ENCODE measurements around the gene LDLRAD4. TPM values are rescaled to one million over a fixed set of nuclear protein-coding genes. Genes with fewer than 3 reads are reported as not detected.
"Not testable (repeated sequence)": the region's sequence is repeated elsewhere in the genome, so short reads cannot be mapped to it uniquely, and the experiment has no call there.

The LDLRAD4 gene
- total and polyA plus RNA-seq, 2 experiments from 2014 or later, result 0.73 to 1.9 TPM

GRCh38 chr18:13677350-13677749 is 458.8 kb downstream of the LDLRAD4 start:
- DNase-seq (ENCODE audit: low spot score); H3K27me3 ChIP-seq (ENCODE audit: insufficient read depth); H3K4me1 ChIP-seq (ENCODE audit: insufficient read depth); H3K4me2 ChIP-seq; ATAC-seq; H2AFZ ChIP-seq; H3K4me3 Mint-ChIP-seq; H3K27ac ChIP-seq (ENCODE audit: low read depth); H4K20me1 ChIP-seq (replicated peaks; ENCODE audit: insufficient read depth); H3K27ac Mint-ChIP-seq; H3F3A ChIP-seq (replicated peaks; ENCODE audit: low read depth); H3K4me3 ChIP-seq; H3K36me3 ChIP-seq (ENCODE audit: insufficient read depth); H3K9me2 ChIP-seq (ENCODE audit: insufficient read depth); H3K4me1 Mint-ChIP-seq: not testable (repeated sequence)
- peaks cover 50% of the 10 kb centered on the region for H3K9me3 Mint-ChIP-seq
- H3K27me3 Mint-ChIP-seq (ENCODE audit: insufficient read depth, low read depth, poor library complexity), result peaks cover 13% of the 10 kb centered on the region
- H3K79me2 ChIP-seq (replicated peaks; ENCODE audit: insufficient read depth), result peaks cover 22% of the 10 kb centered on the region
- peaks cover 43% of the 10 kb centered on the region for H3K36me3 Mint-ChIP-seq (ENCODE audit: low read depth)

DNA sequence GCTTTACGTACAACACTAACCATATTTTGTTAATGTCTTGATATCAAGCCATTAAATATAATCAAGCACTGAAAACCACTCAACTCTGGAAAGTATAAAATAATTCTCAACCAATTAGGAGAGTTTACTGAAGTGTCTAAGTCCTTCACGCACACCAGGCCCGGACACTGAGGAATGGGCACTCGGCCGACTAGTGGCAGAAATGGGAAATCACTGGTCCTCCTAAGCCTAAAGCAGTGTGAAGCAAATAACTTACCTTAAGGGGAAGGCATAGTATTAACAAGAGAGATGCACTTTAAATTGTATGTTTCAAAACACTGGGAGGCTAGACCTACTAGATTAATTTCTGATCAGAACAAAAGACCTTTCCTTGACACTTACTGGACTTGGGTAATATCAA is 462.1 kb downstream of the LDLRAD4 start:
- H3K4me2 ChIP-seq, result no peak overlapping the region
- no peaks in the 10 kb centered on the region for H3K27me3 ChIP-seq (ENCODE audit: insufficient read depth)
- peaks cover 8% of the 10 kb centered on the region for H3F3A ChIP-seq (replicated peaks; ENCODE audit: low read depth)
- Mint-ChIP-seq H3K4me3 (no peak overlapping the region), H3K27ac (no peak overlapping the region), H3K4me1 (peaks cover 8% of the 10 kb centered on the region), H3K27me3 (ENCODE audit: insufficient read depth, low read depth, poor library complexity) (peaks cover 8% of the 10 kb centered on the region), H3K9me3 (peaks cover 32% of the 10 kb centered on the region), H3K36me3 (ENCODE audit: low read depth) (peaks cover 35% of the 10 kb centered on the region)
- H3K79me2 ChIP-seq (replicated peaks; ENCODE audit: insufficient read depth), result peaks cover 49% of the 10 kb centered on the region
- no peak overlapping the region for H3K4me3 ChIP-seq
- TF ChIP-seq CTCF (conservative IDR thresholded peaks at IDR 0.05; ENCODE audit: low read depth in 2 of 2), result peak; percentile 52 to 83
- no peak for TF ChIP-seq ZNF462 (CRISPR knock-in tag; IDR thresholded peaks at IDR 0.05)
- no peak for TF ChIP-seq ZNF331 (CRISPR knock-in tag; IDR thresholded peaks at IDR 0.05; ENCODE audit: low read depth)
- H3K36me3 ChIP-seq (ENCODE audit: insufficient read depth), result no peaks in the 10 kb centered on the region; the same call in 1 of the 2 replicates
- no peak overlapping the region for H3K27ac ChIP-seq (ENCODE audit: low read depth)
- no peaks in the 10 kb centered on the region for H3K4me1 ChIP-seq (ENCODE audit: insufficient read depth)
- H2AFZ ChIP-seq, result no peak overlapping the region
- peaks cover 5% of the 10 kb centered on the region for H4K20me1 ChIP-seq (replicated peaks; ENCODE audit: insufficient read depth)
- peak; percentile 77 for DNase-seq (ENCODE audit: low spot score)
- ATAC-seq, result peak; percentile 96
- 0 out of 2 replicates have a peak, but pooled peaks cover 4% of the 10 kb centered on the region for H3K9me2 ChIP-seq (ENCODE audit: insufficient read depth)

Data from GM23338 (cell line).